Measurements from ENCODE around the gene ASGR2.
"Not testable (repeated sequence)": the region's sequence is repeated elsewhere in the genome, so short reads cannot be mapped to it uniquely, and the experiment has no call there.

GRCh38 chr17:7100641-7101379, 13.8 kb downstream of the ASGR2 start:
- TF ChIP-seq POLR2A, CTCF, POLR2AphosphoS5 (IDR thresholded peaks at IDR 0.05): not testable (repeated sequence)
